K562 (cell line): ENCODE results near the gene SFXN5. TPM values are rescaled to one million over a fixed set of nuclear protein-coding genes. Genes with fewer than 3 reads are reported as not detected.
A peak's percentile ranks its signal among the peaks of the same experiment; 100 is the strongest.

Experiments used
- ATAC-seq: fragments of 200-7000 bp; cut with Tn5 transposase; 3 replicates; pipeline ENCODE4 v1.9.1; 2020; ENCODE audit warnings: moderate library complexity
- BruUV-seq: library from RNA; stranded (reverse); fragments of 400-500 nt; replicated peaks from 2 replicates; lab custom pipeline; 2021; lab: Mats Ljungman, UMichigan
- CTCF ChIA-PET: fragments of 300-600 bp; formaldehyde crosslinking; extraction: SDS; loops from one replicate; lab custom pipeline; 2021; ENCODE audit warnings: low intra/inter-chr PET ratio; lab: Yijun Ruan, JAX
- POLR2A ChIA-PET: fragments of 300-600, 350-650 bp; sonication (Branson Sonifier 250); formaldehyde crosslinking; extraction: SDS; loops from one replicate; lab custom pipeline; 2021; ENCODE audit warnings: antibody characterized with exemption, inconsistent platforms; lab: Yijun Ruan, JAX
- DNase-seq, 4 experiments: peaks; one replicate each; pipeline versions ENCODE4 v3.0.0 to v3.0.0-alpha.2; 2011 to 2018; ENCODE audit warnings: low spot score in 3 of 4, mixed read lengths in 3 of 4; ENCODE audit errors: extremely low read depth in 1 of 4
- FAIRE-seq: peaks from 2 replicates; lab custom pipeline; 2011; peaks lifted over from hg19 to GRCh38; lab: Jason Lieb, UNC
- H2AFZ ChIP-seq: 2 replicates; pipeline ENCODE4 v1.6.0; 2011; ENCODE audit warnings: low read depth, low read length, control low read depth, inconsistent platforms
- H3K27ac ChIP-seq: fragments of 200-600 bp; 3 replicates; pipeline ENCODE4 v1.8.0; 2011; ENCODE audit warnings: low read depth, mild to moderate bottlenecking, control low read depth, inconsistent platforms, low read length, moderate library complexity, mixed read lengths; ENCODE audit errors: extremely low read depth
- H3K27me3 ChIP-seq, 2 experiments: fragments of 300-600 bp in 1 of 2; 2 replicates in 1 of 2; 3 replicates in 1 of 2; pipeline versions ENCODE4 v1.6.0 to v1.8.0; 2011; ENCODE audit warnings: inconsistent platforms in 2 of 2, low read length in 2 of 2, mild to moderate bottlenecking in 1 of 2, mixed read lengths in 1 of 2, moderate library complexity in 1 of 2; ENCODE audit not compliant: control insufficient read depth in 2 of 2, insufficient read depth in 2 of 2
- H3K36me3 ChIP-seq: fragments of 300-600 bp; 3 replicates; pipeline ENCODE4 v1.8.0; 2011; ENCODE audit warnings: mild to moderate bottlenecking, low read length, inconsistent platforms; ENCODE audit not compliant: control insufficient read depth, insufficient read depth
- H3K4me1 ChIP-seq, 2 experiments: fragments of 200-600 bp in 1 of 2; replicated peaks in 1 of 2; 2 replicates in 1 of 2; 3 replicates in 1 of 2; pipeline versions ENCODE4 v1.5.1 to v1.8.0; 2011; ENCODE audit warnings: inconsistent platforms in 2 of 2, low read length in 2 of 2, mild to moderate bottlenecking in 1 of 2, mixed read lengths in 1 of 2, moderate library complexity in 1 of 2; ENCODE audit not compliant: control insufficient read depth in 2 of 2, insufficient read depth in 2 of 2
- H3K4me2 ChIP-seq: 2 replicates; pipeline ENCODE4 v1.6.1; 2011; ENCODE audit warnings: low read length, control low read depth, inconsistent platforms, mixed read lengths; ENCODE audit not compliant: insufficient read depth
- H3K4me3 ChIP-seq: fragments of 200-600 bp; sonication (generic), shearing (Covaris generic); 2 replicates; pipeline ENCODE4 v1.5.1; 2016; ENCODE audit warnings: control low read depth, inconsistent platforms
- H3K79me2 ChIP-seq: fragments of 200-600 bp; 3 replicates; pipeline ENCODE4 v1.8.0; 2011; ENCODE audit warnings: low read length, inconsistent platforms; ENCODE audit not compliant: control insufficient read depth, insufficient read depth
- H3K9ac ChIP-seq, 2 experiments: 2 replicates each; pipeline versions ENCODE4 v1.6.0 to v1.6.1; 2011; ENCODE audit warnings: low read depth in 2 of 2, low read length in 2 of 2, control low read depth in 1 of 2, inconsistent platforms in 1 of 2, mild to moderate bottlenecking in 1 of 2, mixed read lengths in 1 of 2; ENCODE audit not compliant: insufficient read depth in 1 of 2
- H3K9me1 ChIP-seq: one replicate; pipeline ENCODE4 v1.6.0; 2011; ENCODE audit warnings: inconsistent platforms, mild to moderate bottlenecking, low read length, moderate library complexity; ENCODE audit not compliant: control insufficient read depth, insufficient read depth
- H3K9me3 ChIP-seq: replicated peaks from 2 replicates; pipeline ENCODE4 v1.5.1; 2011; ENCODE audit warnings: low read depth, low read length, inconsistent platforms; ENCODE audit not compliant: control insufficient read depth, insufficient read depth
- H4K20me1 ChIP-seq: replicated peaks from 2 replicates; pipeline ENCODE4 v1.6.1; 2011; ENCODE audit warnings: low read length, inconsistent platforms, mixed read lengths; ENCODE audit not compliant: control insufficient read depth, insufficient read depth
- EHMT2 ChIP-seq: fragments of 450-650 bp; IDR thresholded peaks from 2 replicates; pipeline ENCODE4 v1.6.1; 2018; ENCODE audit warnings: antibody characterized with exemption
- FOXA3 ChIP-seq, 2 experiments: fragments of 450-650 bp in 1 of 2; sonication (generic) in 1 of 2; formaldehyde crosslinking; IDR thresholded peaks in 1 of 2; conservative IDR thresholded peaks in 1 of 2; 2 replicates each; pipeline versions ENCODE4 v1.4.0 to v1.8.0; 2020 to 2022; ENCODE audit warnings: mild to moderate bottlenecking in 2 of 2, missing genetic modification reagents in 1 of 2
- HEY1 ChIP-seq: fragments of 250-450 bp; sonication (Bioruptor Pico); IDR thresholded peaks from 2 replicates; pipeline ENCODE4 v1.5.0; 2020; ENCODE audit warnings: mild to moderate bottlenecking, moderate library complexity, borderline replicate concordance
- HINFP ChIP-seq: fragments of 450-650 bp; conservative IDR thresholded peaks from 2 replicates; pipeline ENCODE4 v1.6.1; 2016; ENCODE audit warnings: missing genetic modification characterization, low read depth, mild to moderate bottlenecking, control low read depth, missing compliant biosample characterization
- KLF1 ChIP-seq: fragments of 450-650 bp; IDR thresholded peaks from 2 replicates; pipeline ENCODE4 v1.6.1; 2016; ENCODE audit warnings: missing genetic modification characterization, missing compliant biosample characterization
- MCM3 ChIP-seq: fragments of 450-650 bp; IDR thresholded peaks from 2 replicates; pipeline ENCODE4 v1.6.1; 2016
- MLLT1 ChIP-seq, 2 experiments: fragments of 450-650 bp; IDR thresholded peaks; 2 replicates each; pipeline ENCODE4 v1.6.1; 2016
- PML ChIP-seq: IDR thresholded peaks from 2 replicates; pipeline ENCODE4 v1.6.1; 2012; ENCODE audit warnings: low read length, inconsistent platforms
- SRSF3 ChIP-seq: fragments of 200-400 bp; formaldehyde crosslinking; IDR thresholded peaks from 2 replicates; pipeline ENCODE4 v1.6.1; 2016; ENCODE audit warnings: mild to moderate bottlenecking, low read length, moderate library complexity; ENCODE audit not compliant: insufficient read depth
- SRSF7 ChIP-seq: fragments of 200-400 bp; formaldehyde crosslinking; optimal IDR thresholded peaks from 2 replicates; pipeline ENCODE3; 2017; ENCODE audit warnings: mild to moderate bottlenecking, low read depth, low read length
- ZBTB34 ChIP-seq: fragments of 250-450 bp; sonication (Bioruptor Pico); IDR thresholded peaks from 2 replicates; pipeline ENCODE4 v1.8.0; 2021; ENCODE audit warnings: mild to moderate bottlenecking, moderate library complexity
- ZBTB43 ChIP-seq: sonication (generic); formaldehyde crosslinking; IDR thresholded peaks from 2 replicates; pipeline ENCODE4 v1.8.0; 2023; ENCODE audit warnings: mild to moderate bottlenecking, missing genetic modification reagents
- ZHX1 ChIP-seq: fragments of 150-350 bp; conservative IDR thresholded peaks from 2 replicates; pipeline ENCODE4 v1.6.1; 2014; ENCODE audit warnings: low read length
- ZNF445 ChIP-seq: fragments of 250-450 bp; sonication (Bioruptor Pico); IDR thresholded peaks from 2 replicates; pipeline ENCODE4 v1.4.0; 2020; ENCODE audit warnings: low read depth, mild to moderate bottlenecking, moderate library complexity
- ZNF77 ChIP-seq: fragments of 250-450 bp; sonication (Bioruptor Pico); IDR thresholded peaks from 2 replicates; pipeline ENCODE4 v1.5.0; 2020
- WGBS: fragments of 100-300 bp; shearing (Covaris generic); methylation state at CpG from one replicate; pipeline ENCODE4 v1.1.6; 2016; ENCODE audit warnings: low coverage, mixed read lengths; ENCODE audit not compliant: insufficient coverage; ENCODE audit errors: missing lambda C conversion rate; 5-methylcytosine and 5-hydroxymethylcytosine counted together
- in situ Hi-C: fragments of 300-500 bp; cut with MboI; formaldehyde crosslinking; loops from 4 replicates; pipeline ENCODE4 v1.15.0; 2018; ENCODE audit warnings: inconsistent platforms, mixed read lengths
- intact Hi-C: fragments of 100-400 bp; cut with micrococcal nuclease; formaldehyde crosslinking; loops from 2 replicates; pipeline ENCODE4 v1.14.2; 2022
- polyA plus RNA-seq, 8 experiments: library from polyadenylated mRNA; depleted of rRNA in 4 of 8; stranded (reverse) in 5 of 8; unstranded in 3 of 8; fragments of >200 nt; fragmentation: Nextera tagmentation in 2 of 8; fragmentation: Illumina TruSeq in 1 of 8; extraction: Ambion mirVana in 2 of 8; extraction: Trizol in 1 of 8; gene quantifications; 2 replicates each; pipeline versions ENCODE4 v1.2.1 to v1.2.3, GENCODE V29; 2011 to 2014; ENCODE audit warnings: inconsistent platforms in 1 of 8, missing spikeins in 1 of 8
- total RNA-seq, 7 experiments: library from RNA; depleted of rRNA in 6 of 7; stranded (reverse); fragments of >200 nt in 6 of 7; fragmentation: Illumina TruSeq in 2 of 7; extraction: Trizol in 2 of 7; gene quantifications; 2 replicates each; pipeline versions ENCODE4 v1.2.1 to v1.2.3, GENCODE V29; 2011 to 2021; ENCODE audit warnings: low replicate concordance in 1 of 7

The SFXN5 gene
- total and polyA plus RNA-seq, 9 of the 15 experiments (the other 6 are each of a cell fraction or from before 2014, with no cell fraction given), result 8.3 to 22.6 (median 16.0) TPM

- Histone ChIP-seq H3K27ac (no peak overlapping the region), H4K20me1 (0 out of 2 replicates have a peak, but pooled peaks cover 3% of the 10 kb centered on the region), H3K9me3 (no peaks in the 10 kb centered on the region), H3K79me2 (no peaks in the 10 kb centered on the region), H3K9ac (0 out of 4 replicates have a peak overlapping the region, but pooled peaks of 1 of the 2 experiments have one; percentile 48), H3K4me2 (no peak overlapping the region), H3K9me1 (peaks cover 3% of the 10 kb centered on the region), H3K36me3 (no peaks in the 10 kb centered on the region), H3K4me3 (no peak overlapping the region), H3K4me1 (peaks cover 0 to 7% of the 10 kb centered on the region in 2 experiments; a peak in 2 of 5 replicates), H2AFZ (no peak overlapping the region)
- WGBS, result 43% methylated on average over 6 of the region's 6 CpGs
- in situ Hi-C loops, result no loop called here
- POLR2A ChIA-PET, result interaction anchor here (1.6 kb wide), 1 partner anchor 12 kb away, joined by 4 read pairs; no protein-coding TSS in a partner anchor
- no peak for FAIRE-seq
- ATAC-seq, result no peak
- DNase-seq, result no peak
- CTCF ChIA-PET, result no interaction called here
- TF ChIP-seq FOXA3 (CRISPR knock-in tag; conservative IDR thresholded peaks at IDR 0.05 in 1 of 2, IDR thresholded peaks at IDR 0.05 in 1 of 2) (no peak), SRSF7 (no peak), KLF1 (tag) (no peak), EHMT2 (no peak), PML (no peak), ZHX1 (no peak), SRSF3 (no peak), ZBTB34 (no peak), HEY1 (no peak), ZNF77 (no peak), ZBTB43 (no peak), HINFP (tag) (no peak), MCM3 (no peak), ZNF445 (no peak), MLLT1 (IDR thresholded peaks at IDR 0.05) (no peak)
- TF ChIP-seq, all 486 proteins: peak for 0
- intact Hi-C loops, result no loop called here
- BruUV-seq, result no TSS peak
- H3K27me3 ChIP-seq, result no peaks in the 10 kb centered on the region
Observed at GRCh38 chr2:72994991-72995380, 76.5 kb downstream of the SFXN5 start.
